Measurements from ENCODE around the gene POLR1A.

The POLR1A gene

DNA sequence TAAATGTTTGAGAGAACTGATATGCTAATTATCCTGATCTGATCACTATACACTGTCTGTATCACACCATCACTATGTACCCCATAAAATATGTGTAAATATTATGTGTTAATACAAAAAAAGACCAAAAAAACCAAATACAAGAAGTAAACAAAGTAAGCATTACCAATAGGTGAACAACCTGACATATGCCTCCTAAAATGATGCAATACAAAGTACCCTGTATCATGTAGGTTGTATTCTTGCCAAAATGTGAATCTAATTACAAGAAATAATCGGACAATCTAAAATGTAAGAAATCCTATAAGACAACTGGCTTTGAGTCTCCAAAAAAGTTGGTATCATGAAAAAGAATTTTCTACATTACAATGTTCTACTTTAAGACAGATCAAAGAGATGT lies 7.8 kb downstream of the POLR1A start:
- in situ Hi-C loops (cut with MboI; ENCODE audit: low sequenced_read_pairs) = no loop called here

DNA sequence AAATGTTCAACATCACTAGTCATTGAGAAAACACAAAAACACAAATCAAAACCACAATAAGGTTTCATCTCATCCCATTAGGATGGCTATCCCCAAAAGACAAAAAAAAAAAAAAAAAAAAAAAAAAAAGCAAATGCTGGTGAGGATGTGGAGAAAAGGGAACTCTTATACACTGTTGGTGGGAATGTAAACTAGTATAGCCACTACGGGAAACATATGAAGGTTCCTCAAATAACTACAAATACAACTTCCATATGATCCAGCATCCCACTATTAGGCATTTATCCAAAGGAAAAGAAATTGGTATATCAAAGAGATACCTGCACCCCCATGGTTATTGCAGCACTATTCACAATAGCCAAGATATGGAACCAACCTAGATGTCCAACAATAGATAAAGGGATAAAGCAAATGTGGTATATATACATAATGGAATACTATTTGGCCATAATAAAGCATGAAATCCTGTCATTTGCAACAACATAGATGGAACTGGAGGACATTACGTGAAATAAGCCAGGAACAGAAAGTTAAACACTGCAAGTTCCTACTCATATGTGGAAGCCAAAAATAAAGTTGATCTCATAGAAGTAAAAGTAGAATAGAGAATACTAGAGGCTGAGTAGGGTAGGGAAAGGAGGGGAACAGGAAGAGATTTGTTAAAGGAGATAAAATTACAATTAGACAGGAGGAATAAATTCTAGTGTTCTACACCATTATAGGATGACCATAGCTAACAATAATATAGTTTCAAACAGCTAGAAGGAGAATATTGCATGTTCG lies 8.4 kb downstream of the POLR1A start:
- in situ Hi-C loops (cut with MboI; ENCODE audit: low sequenced_read_pairs) = no loop called here

DNA sequence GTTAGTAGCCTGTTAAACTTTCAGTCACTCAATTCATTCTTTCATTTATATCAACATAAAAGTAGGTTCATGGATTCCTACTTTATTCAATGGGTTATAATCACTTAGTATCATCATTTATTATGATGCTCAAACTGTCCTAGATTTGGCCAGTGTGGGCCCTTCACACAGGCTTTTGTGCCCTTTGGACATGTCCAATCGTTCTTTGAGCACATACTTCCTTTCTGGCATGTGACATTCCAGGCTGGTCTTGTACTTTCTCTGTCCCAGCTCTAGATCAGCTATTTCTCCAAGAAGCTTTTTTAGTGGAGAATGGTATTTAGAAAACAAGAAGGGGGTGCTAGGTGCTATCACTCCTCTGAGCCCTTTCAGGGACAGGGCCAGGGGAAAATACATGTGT lies 11.5 kb downstream of the POLR1A start:
- in situ Hi-C loops (cut with MboI; ENCODE audit: low sequenced_read_pairs) = no loop called here

DNA sequence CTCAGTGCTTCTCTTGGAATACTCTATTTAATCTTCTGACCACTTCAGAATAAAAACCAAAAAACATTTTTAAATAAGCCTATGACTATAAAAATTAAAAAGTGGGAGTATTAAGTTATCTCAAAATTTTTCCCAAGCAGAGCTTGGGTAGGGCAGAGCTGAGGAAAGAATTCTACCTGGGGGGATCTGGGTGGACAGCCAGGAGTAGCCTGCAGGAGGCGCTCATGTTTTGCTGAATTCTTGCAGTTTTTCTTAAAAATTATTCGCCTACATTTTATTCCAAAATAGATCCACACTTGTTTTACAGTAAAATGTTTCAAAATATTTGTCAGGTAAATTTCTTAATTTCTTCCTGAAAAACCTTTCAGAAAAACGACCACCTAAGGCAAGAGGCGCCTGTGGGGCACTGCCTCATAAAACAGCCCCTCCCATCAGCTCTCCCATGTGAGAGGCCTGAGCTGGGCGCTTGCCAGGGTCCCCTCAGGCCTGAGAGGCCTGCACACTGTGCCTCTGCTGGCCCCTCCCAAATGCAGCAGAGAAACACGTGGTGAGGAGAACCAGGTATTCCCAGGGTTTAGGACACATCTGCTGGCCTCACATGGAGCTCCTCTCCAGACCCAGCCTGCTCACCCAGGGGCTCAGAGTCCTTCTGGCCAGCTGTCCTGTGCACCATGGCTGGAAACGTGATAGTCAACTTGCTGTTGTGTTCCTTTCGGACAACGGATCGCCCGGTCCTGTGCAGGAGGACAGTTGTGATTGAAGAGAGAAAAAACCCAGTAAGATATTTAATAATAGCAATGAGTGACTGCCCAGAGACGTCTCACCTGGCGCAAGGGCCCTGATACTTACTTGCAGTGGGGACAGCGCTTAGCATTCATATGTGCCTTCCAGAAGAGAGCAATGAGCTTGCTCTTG lies 17.5 kb downstream of the POLR1A start:
- in situ Hi-C loops (cut with MboI; ENCODE audit: low sequenced_read_pairs) = no loop called here

DNA sequence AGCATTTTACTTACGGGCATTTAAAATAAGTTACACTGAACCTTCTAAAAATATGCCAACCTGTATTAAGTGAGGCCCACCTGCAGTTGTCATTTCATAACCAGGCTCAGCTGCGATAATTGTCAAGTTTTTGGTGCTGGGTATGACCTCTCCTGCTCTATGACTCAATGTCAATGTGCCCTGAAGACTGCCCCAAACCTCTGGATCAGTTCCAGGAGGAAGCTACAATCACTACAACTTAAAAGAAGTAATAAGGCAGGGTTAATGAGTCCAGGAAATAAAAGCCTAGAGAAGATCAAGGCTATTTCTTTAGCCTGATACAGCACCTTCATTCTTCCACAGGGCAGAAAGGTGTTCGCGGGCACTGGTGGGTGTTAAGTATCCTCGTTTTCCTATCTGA lies 22.9 kb downstream of the POLR1A start:
- in situ Hi-C loops (cut with MboI; ENCODE audit: low sequenced_read_pairs) = no loop called here

DNA sequence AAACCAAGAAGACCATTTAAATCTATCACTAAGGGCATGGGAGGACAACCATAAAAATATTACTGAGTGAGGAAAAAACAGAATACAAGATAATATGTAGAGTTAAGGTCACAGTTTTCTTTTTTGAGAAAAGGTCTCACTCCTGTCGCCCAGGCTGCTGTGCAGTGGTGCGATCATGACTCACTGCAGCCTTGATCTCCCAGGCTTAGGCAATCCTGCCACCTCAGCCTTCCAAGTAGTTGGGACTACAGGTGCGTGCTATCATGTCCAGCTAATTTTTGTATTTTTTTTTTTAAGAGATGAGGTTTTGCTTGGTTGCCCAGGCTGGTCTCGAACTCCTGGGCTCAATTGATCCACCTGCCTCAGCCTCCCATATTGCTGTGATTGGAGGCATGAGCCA lies 24.0 kb downstream of the POLR1A start:
- in situ Hi-C loops (cut with MboI; ENCODE audit: low sequenced_read_pairs) = no loop called here

DNA sequence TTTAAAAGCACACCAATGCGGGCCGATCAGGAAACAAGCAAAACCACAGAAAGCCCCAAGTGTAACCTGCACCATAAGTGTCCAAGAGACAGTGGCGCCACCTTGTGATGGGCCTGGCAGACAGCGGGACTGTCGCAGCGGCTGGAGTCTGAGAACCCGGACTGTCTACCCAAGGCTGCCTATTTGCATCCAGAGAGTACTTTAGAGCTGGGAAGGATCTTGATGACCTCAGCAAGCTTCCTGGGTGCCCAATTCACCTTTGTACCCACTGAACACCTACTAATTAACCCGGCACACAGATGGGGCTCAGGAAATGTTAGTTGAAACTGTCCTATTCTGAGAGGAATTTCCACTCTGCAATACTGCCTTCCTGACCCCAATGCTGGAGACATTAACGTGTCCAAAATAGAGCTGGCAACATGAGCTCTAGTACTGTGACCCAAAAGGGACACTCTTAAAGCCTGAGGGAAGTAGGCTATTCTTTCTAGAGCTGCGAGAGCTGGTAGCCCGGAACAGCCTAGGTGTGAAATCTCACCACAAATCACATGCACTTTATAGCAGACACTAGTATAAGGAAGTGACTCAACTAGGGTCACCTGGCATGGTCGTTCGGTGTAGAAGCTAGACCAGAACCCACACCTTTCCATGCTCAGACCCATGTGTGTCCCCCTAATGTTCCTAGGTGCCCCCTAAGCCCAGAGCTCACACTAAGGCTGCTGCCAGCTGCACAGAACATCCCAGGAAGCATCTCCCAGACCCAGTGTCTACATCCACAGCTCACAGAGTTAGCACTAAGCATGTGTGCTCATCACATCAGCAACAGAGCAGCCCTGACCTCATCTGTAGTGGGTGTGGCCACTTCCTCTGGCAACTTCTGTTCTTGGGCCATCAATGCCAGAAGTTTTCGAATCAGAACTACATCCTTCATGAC lies 25.4 kb downstream of the POLR1A start:
- in situ Hi-C loops (cut with MboI; ENCODE audit: low sequenced_read_pairs) = loop anchor here (5.0 kb wide), 1 partner anchor 253 kb away; no protein-coding TSS in a partner anchor

DNA sequence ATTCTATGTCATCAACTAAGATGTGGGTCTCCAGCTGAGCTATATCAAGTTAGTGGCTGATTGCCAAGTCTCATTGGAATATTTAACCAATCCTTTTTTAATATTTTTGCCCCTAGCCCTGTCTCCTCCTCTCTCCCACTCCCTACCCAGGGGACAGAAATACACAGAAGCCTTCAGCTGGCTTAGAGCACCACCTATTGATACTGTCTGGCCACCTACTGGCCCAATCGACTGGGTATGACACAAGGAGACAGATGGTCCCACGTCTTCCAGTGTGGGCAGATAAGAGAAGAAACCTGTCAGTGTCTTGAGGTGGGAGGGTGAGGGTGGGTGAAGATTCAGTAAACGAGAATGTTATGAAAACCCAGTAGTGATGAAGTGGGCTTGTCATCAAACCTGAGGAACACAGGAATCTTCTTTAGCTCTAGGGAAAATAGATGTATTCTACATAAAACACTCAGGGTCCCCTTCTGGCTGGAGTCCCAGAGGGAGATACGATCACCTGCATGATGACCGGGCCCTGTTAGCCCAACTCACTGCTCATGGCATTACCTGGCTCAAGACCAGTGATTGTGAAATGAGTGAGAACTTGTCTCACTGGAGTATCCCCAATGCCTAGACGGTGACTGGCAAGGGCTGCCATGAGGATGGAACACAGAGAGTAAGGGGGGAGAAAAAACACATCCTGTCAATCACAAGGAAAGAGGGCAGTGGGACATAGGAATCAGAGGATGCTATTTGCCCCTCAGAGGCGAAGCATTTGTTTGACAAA lies 26.7 kb downstream of the POLR1A start:
- in situ Hi-C loops (cut with MboI; ENCODE audit: low sequenced_read_pairs) = loop anchor here (5.0 kb wide), 1 partner anchor 252 kb away; no protein-coding TSS in a partner anchor

DNA sequence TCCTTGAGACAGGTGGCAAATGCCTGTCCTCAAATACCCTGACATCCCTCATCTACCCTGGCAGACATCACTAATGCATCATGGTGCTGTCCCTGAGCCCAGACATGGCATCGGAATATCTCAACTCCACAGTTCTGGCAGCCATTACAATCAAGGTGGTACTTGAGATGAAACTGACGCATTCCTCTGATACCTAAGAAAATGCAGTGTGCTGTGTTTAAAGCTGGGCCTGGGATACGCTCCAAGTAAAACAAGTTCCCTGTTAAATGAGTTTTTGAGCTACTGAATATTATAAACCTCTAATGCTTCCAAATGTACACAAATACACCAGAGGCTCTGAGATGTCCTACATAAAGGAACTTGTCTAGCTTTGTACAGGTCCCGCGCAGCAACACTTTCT lies 29.8 kb downstream of the POLR1A start:
- in situ Hi-C loops (cut with MboI; ENCODE audit: low sequenced_read_pairs) = loop anchor here (5.0 kb wide), 1 partner anchor 249 kb away; no protein-coding TSS in a partner anchor

DNA sequence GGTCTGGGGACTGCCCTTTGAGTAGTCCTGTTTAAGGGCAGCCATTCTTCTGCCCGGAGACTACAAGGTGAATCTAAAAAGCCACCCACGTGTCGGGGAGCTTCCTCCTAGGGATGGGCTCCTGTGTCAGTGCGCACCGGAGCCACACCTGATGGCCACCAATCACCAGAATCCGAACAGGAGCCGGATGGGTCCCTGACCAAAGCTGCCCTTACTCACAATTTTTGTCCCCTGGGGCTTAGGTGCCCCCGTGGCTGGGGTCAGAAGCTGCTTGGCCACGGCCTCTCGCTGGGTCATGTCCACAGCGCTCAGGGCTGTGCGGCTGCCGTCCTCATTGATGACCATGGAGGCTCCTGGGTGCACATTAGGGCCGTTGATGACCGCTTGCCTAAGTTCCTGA lies 30.9 kb downstream of the POLR1A start:
- in situ Hi-C loops (cut with MboI; ENCODE audit: low sequenced_read_pairs) = loop anchor here (5.0 kb wide), 1 partner anchor 248 kb away; no protein-coding TSS in a partner anchor

DNA sequence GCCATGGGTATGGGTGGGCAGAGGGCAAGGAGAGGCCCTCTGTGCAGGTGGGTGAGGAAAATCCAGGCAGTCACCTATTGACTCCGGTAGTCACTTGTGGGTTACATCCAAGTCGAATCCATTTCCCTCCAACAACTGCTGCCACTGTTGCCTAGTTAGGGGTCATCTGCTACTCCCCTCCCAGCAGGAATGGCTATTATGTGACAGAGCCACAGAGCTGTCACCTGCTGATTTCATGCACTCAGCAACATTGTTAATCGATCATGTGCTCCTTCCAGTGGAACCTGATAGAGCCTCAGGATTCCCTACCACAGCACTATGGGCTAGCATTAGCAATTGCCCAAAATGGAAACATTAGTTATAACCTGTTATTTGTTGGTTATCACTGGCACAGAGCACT lies 31.4 kb downstream of the POLR1A start:
- in situ Hi-C loops (cut with MboI; ENCODE audit: low sequenced_read_pairs) = no loop called here

DNA sequence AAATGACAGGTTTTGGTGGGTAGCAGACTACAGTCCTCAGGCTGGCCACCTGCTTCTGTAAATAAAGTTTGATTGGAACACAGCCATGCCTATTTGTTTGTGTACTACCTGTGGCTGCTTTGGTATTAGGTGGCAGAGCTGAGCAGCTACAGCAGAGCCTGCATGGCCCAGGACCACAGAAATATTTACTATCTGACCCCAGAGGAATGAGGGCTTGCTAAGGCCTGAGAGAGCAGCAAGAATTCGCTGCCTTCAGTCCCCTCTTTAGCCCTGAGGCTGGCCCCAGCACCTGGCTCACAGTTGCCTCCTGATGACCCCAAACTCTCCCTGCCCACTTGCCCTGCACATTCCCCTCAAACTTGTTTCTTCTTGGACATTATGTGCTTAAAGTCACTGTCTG lies 32.5 kb downstream of the POLR1A start:
- in situ Hi-C loops (cut with MboI; ENCODE audit: low sequenced_read_pairs) = no loop called here

DNA sequence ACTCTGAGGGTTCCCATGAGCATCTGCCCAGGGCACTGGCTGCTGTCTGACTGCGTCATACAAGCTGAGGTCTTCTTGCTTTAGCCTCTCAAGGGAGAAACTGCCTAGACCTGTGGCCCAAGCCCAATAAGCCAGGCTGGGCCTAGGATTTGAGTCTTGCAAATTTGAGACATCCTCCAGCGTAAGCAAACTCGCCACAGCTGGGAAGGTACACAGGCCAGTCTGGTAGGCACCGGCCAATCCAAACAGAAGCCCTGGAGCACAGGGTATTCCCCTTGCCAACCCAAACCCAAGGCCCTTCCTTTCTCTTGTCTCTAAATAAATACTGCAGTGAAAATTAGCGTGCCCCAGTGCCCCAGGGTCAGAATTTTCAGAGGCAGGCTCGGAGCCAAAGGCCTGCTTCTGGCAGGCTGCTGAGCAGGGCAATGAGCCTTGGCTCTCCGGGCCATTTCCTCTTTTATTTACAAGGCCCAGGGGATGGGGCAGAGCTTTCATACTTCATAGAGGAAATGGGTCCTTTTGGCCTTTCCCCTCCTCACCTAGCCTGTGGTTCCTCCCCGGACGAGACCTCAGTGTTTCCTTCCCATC lies 33.3 kb downstream of the POLR1A start:
- in situ Hi-C loops (cut with MboI; ENCODE audit: low sequenced_read_pairs) = no loop called here

DNA sequence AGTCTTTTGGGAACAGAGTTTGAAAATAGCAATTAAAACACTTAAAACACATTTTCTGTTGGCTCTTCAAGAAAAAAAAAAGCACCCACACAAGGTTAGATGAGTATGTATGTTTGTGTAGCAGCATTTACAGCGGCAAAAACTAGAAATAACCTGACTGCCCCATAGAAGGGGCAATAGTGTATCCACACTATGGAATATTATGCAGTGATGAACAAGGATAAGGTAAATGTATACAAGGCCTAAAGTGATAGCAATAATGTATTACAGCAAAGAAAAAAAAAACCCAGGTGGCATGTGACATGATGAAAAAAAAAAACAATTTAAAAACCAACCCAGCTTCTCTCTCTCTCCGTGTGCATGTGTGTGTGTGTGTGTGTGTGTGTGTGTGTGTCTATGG lies 34.8 kb downstream of the POLR1A start:
- in situ Hi-C loops (cut with MboI; ENCODE audit: low sequenced_read_pairs) = no loop called here

DNA sequence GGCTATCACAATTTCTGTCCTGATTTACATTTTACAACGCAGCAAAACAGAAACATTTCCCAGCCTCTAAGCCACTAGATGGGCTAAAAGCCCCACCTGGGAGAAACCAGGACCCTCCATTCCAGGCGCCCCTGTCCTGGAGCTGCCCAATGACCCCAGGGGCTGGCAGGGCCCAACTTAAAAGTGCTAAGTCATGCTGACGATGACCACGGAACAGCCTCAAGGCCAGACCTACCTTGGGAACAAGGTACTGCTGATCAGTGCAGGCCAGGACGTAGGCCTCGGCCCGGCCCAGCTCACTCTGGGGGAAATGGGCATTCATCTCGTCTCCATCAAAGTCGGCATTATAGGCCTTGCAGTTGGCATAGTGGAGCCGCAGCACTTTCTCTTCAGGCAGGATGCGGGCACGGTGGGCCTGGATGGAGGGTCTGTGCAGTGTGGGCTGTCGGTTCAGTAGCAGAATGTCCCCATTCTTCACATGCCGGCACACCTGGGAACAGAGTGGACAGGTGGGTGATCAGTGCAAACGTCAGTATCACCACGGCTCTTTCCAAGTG lies 35.8 kb downstream of the POLR1A start:
- in situ Hi-C loops (cut with MboI; ENCODE audit: low sequenced_read_pairs) = no loop called here

DNA sequence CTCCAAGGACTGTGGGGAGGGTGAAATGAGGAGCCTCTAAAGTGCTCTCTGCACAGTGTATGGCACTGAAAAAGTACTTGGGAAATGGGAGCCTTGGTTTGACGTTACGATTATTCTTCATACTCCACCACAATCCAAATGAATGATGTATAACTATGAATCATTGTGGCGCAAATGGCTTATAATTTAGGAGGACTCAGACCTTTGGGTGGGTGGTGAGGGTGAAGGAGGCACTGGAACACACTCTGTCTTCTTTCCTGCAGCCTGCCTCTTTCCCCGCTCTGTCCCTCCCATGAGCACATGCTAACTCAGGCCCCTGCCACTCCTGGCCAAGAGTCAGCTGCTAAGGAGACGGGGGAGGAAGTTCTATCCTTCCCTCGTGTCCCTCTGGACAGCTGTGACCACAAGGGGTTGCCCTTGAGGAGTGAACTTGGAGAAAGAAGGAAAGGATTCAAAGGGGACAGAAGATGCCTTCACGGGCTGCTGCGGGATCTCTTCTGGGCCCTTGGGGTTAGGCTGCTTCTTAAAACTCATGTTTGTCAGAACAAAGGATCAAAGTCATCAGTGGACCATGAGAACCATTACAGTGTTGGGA lies 36.5 kb downstream of the POLR1A start:
- in situ Hi-C loops (cut with MboI; ENCODE audit: low sequenced_read_pairs) = no loop called here

DNA sequence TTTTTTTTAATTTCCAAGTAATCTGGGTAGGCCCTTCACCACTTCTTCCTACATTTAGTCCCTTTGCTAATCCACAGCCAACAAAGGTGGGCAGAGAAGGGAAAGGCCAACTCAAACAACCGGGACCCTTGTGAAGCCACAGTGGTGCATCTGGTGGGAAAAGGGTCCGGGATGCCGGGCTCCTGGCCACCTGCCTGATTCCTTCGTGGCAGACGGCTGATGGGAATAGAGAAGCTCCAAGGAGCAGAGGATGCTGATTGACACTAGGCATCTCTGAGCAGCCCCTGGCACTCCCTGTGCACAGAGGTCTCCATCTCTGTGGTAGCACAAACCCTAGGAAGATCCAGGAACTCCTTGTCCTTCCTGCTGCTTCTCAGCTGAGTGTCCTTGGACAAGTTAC lies 37.0 kb downstream of the POLR1A start:
- in situ Hi-C loops (cut with MboI; ENCODE audit: low sequenced_read_pairs) = no loop called here

DNA sequence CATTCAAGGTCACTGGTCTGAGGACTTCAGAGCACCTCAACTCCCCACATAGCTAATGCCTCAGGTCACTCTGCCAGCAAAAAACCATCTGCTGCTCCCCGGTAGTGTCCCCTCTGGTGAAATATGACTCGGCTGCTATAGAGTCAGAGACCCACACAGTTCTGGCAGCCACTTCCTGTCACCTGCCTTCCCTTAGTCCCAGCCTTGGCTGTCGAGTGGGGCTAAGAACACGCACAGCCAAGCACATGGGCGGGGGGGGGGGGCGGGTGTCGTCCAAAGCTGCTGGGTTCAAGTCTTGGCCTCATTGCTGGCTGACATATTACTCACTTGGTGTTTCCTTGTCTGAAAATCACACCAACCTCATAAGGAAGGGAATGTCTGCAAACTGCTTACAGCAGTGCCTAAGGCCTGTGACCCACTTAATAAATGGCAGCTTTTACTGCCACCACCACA lies 37.5 kb downstream of the POLR1A start:
- in situ Hi-C loops (cut with MboI; ENCODE audit: low sequenced_read_pairs) = no loop called here

DNA sequence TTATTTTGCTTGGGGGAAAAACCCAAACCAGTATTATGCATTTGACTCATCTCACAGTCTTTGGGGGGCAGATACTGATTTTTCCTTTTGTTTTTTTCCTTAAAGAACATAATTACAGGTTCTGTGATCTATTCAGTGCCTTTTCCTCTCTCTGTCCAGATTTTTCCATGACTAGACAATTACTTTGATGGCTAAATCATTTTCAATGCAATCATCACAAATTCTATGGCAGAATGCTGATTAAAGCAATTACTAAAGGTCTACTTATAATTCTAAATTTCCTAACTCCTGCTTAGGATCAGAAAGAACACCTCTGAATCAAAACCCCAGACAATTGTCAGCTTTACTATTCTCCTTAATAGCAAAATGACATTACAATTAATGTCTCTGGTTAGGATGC lies 38.8 kb downstream of the POLR1A start:
- in situ Hi-C loops (cut with MboI; ENCODE audit: low sequenced_read_pairs) = no loop called here

Measured in HL-60/S4 treated with phorbol 12-myristate 13-acetate at 8.2 ng/mL for 4 days and 3 days (cell line).